GM18873 (cell line): ENCODE results near the gene TBC1D10B.
"Not testable (repeated sequence)": the region's sequence is repeated elsewhere in the genome, so short reads cannot be mapped to it uniquely, and the experiment has no call there.

Experiments
- ATAC-seq: cut with Tn5 transposase; IDR thresholded peaks from one replicate; pipeline ENCODE4 v1.9.1; 2021; ENCODE audit warnings: mild to moderate bottlenecking, moderate library complexity, moderate number of reproducible peaks; ENCODE audit not compliant: unreplicated experiment, low FRiP score

TBC1D10B gene

DNA sequence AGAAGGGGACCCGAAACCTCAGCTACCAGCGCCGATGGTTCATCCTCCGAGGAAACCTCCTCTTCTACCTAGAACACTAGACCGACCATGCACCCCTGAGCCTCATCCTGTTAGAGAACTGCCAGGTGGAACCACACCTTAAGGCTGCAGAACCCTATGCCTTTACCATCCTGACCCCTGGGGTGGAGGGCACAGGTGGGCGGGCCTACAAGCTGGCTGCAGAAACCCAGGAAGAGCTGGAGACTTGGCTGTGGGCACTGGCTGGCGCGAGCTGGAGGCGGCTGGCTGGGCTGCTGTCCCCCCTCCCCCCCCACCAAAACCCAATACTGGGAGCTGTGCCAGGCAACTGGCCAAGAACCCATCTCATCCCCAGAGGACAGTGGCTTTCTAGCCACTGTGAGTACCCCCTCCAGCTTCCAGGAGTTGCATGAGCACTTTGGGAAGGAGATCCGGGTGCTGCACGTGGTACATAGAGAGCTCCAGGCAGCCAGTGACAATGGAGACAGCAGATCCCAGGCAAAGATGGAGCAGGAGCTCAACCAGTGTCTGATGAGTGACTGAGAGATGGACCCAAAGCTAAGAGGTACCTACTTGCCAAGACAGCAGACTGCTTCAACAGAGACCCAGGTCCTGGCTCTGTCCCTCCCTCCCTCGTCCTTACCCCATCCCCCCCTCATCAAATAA, 13.8 kb downstream of the TBC1D10B start:
- ATAC-seq = no peak

DNA sequence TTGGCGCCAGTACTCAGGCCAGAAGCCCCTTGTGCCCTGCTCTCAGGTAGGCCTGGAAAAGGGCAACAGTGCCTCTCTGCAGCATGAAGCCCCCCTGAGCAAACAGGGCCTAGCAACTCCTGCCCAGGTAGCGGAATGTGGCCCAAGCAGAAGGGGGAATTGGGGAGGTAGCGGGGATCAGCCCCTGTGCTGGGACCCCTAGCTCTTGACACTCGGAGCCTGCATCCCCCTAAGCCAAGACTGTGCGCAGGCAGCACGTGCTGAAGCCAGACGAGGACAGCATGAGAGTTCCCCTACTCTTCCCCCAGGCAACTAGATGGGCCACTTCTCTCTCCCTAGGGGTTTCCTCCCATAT, 14.4 kb downstream of the TBC1D10B start:
- ATAC-seq = no peak

DNA sequence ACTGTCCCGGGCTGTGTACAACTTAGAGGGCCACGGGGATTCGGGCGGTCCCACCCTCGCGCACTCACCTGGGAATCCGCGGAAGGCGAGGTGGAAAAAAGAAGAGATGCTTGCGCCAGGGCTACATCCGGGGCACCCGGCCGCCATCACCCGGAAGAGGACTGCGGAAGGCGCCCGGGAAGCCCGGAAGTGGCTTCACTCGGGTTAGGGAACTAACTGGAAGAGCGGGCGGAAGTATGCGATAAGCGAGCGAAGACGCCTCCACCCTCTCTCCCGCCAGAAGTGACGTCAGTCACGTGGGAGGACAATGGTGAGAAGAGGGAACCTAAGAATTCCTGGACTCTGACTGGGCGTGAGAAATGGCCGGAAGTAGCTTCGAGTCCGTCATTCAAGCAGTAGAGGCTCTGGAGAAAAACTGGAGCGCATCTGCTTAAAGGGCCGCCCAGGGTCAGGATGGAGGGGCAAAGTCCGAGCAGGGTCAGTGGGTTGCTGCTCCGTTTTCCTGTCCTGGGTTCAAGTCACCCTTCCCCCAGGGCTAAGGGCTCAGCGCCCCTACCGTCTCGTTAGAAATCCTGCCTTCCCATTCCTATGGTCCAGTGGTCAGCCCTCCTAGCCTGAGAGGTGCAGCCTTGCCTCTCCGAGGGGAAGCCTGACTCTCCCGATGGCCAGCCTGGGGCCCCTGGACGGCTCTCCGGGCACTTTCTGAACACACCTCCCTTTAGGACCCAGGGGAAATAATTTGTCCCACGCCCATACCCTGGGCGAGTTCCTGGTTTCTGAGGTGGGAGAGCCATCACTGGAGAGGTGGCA, 14.9 kb downstream of the TBC1D10B start, which contains the start of gene CD2BP2:
CD2BP2 (minus strand) TSS at position 165 of the 810 bp plus-strand sequence. CDS start 627 bp downstream, outside the sequence.
- ATAC-seq = peak; percentile 38

DNA sequence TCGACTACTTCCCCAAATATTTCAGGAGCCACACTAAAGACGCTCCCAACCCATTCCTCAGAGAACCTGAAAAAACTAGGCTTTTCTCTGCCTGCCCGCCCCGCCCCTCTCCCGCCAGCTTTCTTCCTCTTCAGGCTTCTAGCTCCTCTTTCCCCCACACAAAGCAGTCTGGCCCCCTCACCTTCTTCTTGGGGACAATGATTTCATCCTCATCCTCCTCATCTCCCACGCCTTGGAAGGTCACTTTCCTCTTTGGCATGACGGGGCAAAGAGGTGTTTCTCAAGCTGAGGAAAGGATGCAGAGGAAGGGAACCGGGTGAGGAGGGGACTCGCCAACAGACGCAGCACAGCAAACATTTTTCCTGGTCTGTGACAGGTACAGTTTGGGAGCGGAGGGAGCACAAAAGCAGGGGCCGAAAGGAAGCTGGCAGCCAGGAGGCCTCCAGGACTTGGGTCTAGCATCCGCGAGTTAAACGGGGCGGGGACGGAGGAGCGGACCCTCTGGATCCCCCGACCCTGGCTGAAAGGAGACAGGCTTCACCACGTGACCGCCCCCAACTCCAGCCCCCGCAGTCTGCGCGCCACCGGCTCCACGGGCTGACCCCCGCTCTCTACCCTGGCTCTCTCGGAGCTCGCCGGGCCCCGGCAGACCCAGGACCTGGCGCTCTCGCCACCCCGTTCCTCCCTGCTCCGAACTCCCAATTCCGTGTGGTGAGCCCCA, 15.7 kb downstream of the TBC1D10B start:
- peak; percentile 0 for ATAC-seq

DNA sequence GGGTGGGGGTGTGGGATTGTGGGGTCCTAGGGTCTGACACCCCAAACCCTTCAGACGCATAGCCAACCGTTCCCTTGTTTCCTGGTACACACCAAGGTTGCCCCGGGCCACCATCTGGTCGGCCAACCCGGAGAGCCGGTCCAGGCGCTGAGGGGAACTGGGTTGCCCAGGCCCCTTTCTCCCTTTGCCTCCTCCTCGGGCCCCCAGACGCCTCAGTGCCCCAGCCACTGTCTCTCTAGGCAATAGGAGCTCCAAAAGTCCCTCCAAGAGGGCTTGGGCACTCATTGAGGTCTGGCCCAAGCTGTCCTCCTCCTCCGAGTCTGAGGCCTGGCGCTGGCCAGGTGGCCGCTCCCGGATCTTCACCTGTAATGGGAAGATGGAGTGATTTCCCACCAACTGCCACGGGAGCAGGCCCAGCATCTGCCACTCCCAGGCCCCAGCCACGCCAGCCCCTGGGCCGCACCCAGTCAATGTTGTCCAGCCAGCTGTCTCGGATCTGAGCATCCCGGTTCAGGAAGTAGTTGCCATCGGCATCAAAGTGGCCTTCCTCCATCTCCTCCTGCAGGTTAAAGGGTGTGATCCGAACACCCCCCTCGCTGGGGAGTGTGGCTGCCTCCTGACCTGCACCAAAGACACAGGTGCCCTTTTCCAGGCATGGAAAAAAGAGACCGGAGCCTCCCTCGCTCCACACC, 16.7 kb downstream of the TBC1D10B start:
- ATAC-seq = no peak

DNA sequence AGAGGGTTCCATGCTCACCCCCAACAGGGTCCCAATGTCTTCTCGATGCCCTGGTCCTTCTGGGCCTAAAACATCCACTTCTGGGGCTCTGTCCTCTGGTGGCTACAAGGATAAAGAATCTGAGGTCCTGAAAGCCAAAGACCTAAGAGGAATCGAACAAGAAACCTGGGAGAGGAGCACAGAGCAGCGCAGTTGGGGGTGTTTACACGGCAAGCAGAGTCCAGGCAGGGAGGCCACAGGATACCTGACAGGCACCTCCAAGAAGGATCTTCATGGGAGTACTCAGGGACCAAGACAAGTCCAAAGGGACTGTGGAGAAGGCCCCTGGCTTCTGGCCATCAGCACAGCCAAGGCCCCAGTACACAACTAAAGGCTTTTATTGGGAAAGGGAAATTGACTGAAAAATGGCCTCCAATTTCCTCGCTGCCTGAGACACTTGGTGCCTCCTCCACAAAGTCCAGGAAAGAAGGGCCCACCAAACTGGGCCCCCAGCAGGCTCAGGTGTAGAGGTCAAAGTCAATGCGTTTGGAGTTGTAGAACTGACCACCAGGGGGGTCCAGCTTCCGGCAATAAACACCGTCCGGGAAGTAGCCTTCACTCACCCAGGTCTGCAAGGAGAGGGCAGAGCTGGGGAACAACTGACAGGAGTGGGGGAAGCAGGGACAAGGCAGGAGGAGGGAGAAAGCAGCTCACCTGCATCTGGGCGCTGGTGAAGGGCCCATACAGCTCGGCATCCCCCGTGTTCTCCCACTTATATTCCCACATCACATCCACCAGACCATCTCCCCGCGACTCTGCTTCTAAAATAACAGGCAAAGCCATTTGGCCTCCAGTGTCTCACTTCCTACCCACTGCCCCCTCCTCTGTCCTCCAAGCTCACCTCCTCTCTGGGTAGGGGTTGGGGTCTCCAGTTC, 17.5 kb downstream of the TBC1D10B start:
- no peak for ATAC-seq

DNA sequence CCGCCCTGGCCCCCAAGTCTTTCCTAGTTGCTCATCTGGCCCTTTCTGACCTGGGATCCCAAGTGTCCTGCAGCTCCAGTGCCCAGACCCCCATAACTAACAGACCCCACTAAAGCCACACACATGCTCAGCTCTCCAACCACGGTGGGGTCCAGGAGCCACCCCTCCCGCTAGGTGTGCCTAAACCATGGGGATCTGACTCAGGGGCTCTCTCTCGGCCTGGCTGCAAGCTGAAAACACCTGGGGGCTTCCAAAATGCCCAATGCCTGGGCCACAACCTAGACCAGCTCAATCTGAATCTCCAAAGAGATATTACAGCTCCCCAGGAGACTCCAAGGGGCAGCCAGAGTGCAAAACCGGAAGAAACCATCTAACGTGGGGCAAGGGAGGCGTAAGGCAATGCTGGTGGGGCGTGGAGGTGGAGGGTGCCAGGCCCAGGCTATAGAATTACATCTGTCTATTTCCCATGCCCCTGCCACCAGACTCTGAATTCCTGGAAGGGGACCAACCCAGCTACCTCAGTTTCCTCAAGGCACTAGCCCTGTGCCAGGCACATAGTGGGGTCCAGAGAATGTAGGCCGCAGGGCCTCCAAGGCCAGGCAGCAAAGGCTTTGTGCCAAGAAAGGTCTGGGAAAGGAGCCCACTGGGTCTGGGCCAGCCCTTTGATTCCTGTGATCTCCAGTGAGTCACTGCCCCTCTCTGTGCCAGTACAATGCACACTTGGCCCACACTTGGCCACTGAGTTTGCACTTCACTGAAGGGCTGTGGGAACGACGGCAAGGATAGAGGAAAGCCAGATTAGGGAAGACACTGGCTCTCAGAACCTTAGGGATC, 18.5 kb downstream of the TBC1D10B start:
- no peak for ATAC-seq

DNA sequence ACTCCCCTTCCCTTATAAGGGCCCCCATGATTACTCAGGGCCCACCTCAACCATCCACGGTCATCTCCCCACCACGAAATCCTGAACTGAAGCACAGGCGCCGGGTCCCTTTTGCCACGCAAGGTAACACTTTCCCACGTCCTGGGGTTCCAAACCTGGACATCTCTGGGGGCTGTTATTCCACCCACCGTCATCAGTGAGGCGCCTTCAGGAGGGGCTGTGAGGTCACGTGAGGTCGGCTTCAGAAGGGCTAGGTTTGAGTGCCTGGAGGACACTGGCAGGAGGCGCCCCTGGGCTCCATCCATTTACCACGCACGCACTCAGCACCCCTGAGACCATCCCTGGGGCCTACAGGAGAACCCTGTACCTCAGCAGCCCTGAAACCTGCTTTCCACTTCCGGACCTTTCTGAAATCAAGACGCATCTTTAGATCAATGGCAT, 19.3 kb downstream of the TBC1D10B start:
- ATAC-seq = no peak

DNA sequence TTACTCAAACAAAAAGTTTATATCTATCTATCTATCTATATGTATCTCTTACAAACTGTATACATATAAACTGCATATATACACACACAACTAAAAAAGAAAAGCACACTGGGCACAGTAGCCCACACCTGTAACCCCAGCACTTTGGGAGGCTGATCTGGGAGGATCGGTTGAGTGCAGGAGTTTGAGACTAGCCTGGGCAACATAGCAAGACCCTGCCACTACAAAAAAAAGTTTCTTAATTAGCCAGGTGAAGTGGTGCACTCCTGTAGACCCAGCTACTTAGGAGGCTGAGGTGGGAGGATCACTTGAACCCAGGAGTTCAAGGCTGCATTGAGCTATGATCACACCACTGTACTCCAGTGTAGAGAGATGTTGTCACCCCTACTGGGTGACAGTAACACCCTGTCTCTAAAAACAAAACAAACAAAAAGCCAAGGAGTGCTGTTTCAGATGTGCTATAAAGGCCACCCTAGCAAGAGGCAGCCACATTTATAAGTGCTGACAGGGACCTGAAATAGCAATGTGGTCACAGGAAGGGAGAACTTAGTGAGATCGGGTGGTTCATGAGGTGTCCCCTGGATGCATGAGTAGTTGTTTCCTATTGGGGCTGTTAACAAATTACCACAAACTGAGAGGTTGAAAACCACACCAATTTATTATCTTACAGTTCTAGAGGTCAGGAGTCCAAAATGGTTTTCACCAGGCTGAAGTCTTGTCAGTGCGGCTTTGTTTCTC, 20.0 kb downstream of the TBC1D10B start:
- no peak for ATAC-seq

DNA sequence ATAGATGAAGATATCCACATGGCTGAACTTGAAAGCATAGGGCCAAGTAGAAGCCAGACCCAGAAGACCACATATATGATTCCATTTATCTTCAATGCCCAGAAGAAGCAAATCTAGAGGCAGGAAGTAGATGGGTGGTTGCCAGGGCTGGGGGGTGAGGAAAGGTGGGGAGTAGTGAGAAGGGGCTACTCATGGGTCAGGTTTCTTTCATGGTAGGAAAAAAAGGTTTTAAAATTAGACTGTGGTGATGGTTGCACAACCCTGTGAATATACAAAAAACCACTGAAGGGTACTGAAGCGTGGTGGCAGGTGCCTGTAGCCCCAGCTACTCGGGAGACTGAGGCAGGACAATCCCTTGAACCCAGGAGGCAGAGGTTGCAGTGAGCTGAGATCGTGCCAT, 20.6 kb downstream of the TBC1D10B start:
- no peak for ATAC-seq

DNA sequence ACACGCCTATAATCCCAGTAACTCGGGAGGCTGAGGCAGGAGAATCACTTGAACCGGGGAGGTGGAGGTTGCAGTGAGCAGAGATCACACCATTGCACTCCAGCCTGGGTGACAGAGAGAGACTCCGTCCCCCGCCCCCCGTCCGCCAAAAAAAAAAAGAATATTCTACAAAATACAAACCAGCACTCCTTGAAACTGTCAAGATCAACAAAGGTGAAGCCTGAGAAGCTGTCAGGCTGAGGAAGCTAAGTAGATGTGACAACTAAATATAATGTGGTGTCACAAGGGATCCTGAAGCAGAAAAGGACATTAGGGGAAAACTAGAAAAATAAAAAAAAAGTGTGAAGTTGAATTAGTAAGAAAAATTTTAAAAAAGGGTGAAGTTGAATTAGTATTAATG, 21.4 kb downstream of the TBC1D10B start:
- ATAC-seq = no peak

DNA sequence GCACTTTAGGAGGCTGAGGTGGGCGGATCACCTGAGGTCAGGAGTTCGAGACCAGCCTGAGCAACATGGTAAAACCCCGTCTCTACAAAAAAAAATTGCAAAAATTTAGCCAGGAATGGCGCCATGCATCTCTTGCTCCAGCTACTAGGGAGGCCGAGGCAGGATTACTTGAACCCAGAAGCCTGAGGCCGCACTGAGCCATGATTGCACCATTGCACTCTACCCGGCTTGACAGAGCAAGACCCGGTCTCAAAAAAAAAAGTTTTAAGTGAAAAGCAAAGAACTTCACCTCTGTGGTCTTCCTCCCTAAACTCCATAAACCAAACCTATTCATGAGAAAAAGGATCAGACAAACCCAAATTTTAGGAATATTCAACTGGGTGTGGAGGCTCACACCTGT, 22.2 kb downstream of the TBC1D10B start:
- ATAC-seq = no peak

DNA sequence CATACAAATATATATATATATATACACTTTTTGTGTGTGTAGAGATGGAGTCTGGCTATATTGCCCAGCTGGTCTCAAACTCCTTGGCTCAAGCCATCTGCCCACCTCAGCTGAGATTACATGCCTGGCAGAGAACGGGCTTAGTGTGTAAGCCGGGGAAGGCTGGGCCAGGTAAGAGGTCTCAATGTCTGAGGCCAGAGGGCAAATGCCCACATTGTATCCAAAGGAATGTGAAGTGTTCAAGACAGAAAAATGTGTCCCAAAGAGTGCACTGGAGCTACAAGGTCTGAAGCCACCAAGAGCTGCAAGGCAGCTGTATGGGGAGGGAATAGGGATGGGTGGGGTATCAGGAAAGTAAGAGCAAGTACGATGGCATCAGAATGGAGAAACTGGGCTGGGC, 24.0 kb downstream of the TBC1D10B start:
- no peak for ATAC-seq

DNA sequence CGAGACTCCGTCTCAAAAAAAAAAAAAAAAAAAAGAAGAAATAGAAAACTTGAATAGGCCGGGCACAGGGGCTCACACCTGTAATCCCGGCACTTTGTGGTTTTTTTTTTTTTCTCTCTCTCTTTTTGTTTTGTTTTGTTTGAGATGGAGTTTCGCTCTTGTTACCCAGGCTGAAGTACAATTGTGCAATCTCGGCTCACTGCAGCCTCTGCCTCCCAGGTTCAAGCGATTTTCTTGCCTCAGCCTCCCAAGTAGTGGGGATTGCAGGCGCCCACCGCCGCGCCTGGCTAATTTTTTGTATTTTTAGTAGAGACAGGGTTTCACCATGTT, 26.8 kb downstream of the TBC1D10B start:
- ATAC-seq = not testable (repeated sequence)

DNA sequence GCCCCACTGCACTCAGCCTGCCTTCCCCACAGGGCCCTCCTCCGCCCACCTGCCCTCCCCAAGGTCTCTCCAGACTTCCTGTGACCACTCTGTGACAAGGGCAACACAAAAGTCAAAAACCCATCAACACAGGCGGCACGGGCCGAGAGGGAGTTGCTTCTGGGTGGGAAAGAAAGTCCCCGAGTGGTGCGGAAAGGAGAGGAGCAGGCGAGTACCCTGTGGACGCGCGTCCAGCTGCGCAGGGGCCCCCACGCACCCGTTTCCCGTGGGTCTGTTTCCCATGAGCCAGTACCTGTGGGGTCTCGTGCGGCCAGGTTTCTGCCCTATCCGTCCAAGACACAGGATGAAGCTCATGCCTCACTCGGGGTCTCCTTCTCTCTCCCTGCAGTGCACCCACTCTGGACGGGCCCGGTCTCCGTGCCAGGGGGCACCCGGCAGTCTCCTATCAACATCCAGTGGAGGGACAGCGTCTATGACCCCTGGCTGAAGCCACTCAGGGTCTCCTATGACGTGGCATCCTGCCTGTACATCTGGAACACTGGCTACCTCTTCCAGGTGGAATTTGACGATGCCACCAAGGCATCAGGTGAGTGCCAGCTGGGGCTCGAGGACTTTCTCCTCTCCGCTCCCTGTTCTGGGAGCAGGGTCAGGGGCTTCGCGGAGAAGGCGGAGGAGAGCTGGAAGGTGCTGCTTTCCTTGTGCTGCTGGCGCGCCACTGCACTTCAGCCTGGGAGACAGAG, 27.4 kb downstream of the TBC1D10B start:
- no peak for ATAC-seq

DNA sequence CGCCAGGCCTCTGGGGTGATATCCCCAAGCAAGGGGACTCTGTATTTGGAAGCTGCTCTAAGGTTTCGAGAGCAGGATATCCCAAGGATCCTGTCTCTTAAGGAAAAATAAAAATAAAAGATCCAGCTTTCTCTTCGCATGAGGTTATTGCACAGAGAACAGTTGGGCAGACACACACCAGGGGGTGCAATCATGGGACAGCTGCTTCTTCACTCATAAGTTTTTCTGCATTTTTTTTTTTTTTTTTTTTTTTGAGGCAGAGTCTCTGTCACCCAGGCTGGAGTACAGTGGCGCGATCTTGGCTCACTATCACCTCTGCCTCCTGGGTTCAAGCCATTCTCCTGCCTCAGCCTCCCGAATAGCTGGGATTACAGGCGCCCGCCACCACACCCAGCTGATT, 28.3 kb downstream of the TBC1D10B start:
- ATAC-seq = not testable (repeated sequence)

DNA sequence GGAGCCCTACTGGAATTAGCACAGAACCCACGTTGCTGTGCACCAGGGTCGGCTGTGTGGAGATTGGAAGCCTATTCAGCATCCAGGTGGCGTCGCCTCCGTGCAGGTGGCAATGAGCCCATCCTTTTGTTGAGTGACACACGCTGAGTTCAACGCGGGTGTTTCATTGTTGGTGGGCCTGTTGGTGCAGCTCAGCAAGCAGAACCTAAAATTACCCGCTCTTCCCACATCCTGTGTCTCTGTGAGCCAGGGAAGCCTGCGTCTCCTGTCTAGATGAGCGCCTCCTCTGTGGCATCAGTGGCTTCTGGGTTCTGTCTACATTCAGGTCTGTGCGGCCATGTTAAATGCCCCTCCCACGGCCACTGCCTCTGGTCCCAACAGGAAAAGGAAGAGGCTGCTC, 29.7 kb downstream of the TBC1D10B start:
- ATAC-seq = no peak

DNA sequence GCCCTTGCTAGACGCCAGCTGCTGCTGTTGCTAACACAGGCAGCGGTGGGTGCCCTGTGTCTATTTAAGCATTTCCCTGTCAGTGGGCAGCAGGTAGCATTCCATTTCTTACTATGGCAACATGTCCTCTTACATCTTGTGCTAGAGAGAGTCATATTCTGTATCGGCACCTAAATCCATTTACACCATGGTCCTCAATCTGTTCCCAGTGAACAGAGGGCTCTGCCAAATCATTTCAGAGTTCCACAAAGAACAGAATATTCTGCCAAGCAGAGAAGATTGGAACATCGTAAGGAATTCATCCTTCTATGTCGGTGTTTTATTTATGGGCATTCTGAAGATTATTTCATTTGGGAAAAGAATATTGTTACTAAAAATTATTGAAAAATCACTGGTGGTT, 31.6 kb downstream of the TBC1D10B start:
- ATAC-seq = not testable (repeated sequence)
